Measurements from ENCODE around the gene OR2A12. TPM values are rescaled to one million over a fixed set of nuclear protein-coding genes. Genes with fewer than 3 reads are reported as not detected.

The OR2A12 gene, protein sequence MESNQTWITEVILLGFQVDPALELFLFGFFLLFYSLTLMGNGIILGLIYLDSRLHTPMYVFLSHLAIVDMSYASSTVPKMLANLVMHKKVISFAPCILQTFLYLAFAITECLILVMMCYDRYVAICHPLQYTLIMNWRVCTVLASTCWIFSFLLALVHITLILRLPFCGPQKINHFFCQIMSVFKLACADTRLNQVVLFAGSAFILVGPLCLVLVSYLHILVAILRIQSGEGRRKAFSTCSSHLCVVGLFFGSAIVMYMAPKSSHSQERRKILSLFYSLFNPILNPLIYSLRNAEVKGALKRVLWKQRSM
- polyA plus RNA-seq (not detected in 2 replicates), polyA minus RNA-seq (not detected in 2 replicates)

DNA sequence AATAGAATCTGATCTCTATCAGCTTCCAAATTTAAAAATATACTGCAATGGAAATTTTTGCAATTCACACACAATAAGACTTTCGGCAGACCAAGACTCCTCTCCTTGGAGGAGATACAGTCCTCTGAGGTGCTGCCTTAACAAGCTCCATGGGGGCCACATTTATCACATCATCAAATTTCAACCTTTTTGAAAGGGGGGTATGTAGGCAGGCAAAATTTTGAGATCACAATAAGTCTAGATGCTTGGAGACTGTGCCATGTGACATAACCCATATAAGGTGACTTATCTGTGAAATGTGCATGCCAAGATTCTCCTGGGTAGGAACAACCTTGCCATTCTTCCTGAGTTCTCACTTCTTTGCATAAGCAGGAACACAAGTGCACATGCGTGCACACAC is at the start of gene OR2A12:
TSS of gene OR2A12 (plus strand) at position 301 of the 400 bp plus-strand sequence. CDS start 8,830 bp downstream, outside the sequence.
- Histone ChIP-seq H3F3A (ENCODE audit: insufficient read depth, low read length, poor library complexity, severe bottlenecking) (no peaks in the 10 kb centered on the region), H3K36me3 (ENCODE audit: insufficient read depth, low read length) (no peaks in the 10 kb centered on the region), H3K4me3 (ENCODE audit: low read length) (no peak within 1 kb of the TSS), H3K27me3 (ENCODE audit: insufficient read depth, low read depth, low read length) (no peaks in the 10 kb centered on the region), H3K9me2 (ENCODE audit: insufficient read depth, low read length) (no peaks in the 10 kb centered on the region), H4K20me1 (ENCODE audit: insufficient read depth) (no peaks in the 10 kb centered on the region), H3K9ac (ENCODE audit: low read length) (no peak within 1 kb of the TSS), H3K9me3 (ENCODE audit: low read length) (no peaks in the 10 kb centered on the region), H3K79me2 (replicated peaks; ENCODE audit: insufficient read depth, low read length) (no peaks in the 10 kb centered on the region), H3K27ac (ENCODE audit: low read length) (no peak within 1 kb of the TSS), H3K4me2 (ENCODE audit: low read length) (no peak within 1 kb of the TSS), H2AFZ (ENCODE audit: low read depth, low read length) (no peak within 1 kb of the TSS)
- TF ChIP-seq TAF1 (IDR thresholded peaks at IDR 0.05; ENCODE audit: low read depth) (no peak), MXI1 (conservative IDR thresholded peaks at IDR 0.05; ENCODE audit: poor library complexity, severe bottlenecking) (no peak), CTCF (IDR thresholded peaks at IDR 0.05; ENCODE audit: poor library complexity, severe bottlenecking) (no peak), SMC3 (conservative IDR thresholded peaks at IDR 0.05; ENCODE audit: poor library complexity) (no peak), EZH2 (IDR thresholded peaks at IDR 0.05; ENCODE audit: borderline replicate concordance, insufficient read depth, low read length, poor library complexity, severe bottlenecking) (no peak), REST (IDR thresholded peaks at IDR 0.05; ENCODE audit: borderline replicate concordance) (no peak), POLR2AphosphoS5 (IDR thresholded peaks at IDR 0.05) (no peak), RAD21 (conservative IDR thresholded peaks at IDR 0.05) (no peak), EP300 (conservative IDR thresholded peaks at IDR 0.05; ENCODE audit: poor library complexity, severe bottlenecking) (no peak)

- H2AFZ ChIP-seq (ENCODE audit: low read depth, low read length) = no peak overlapping the region
- no peaks in the 10 kb centered on the region for H3K36me3 ChIP-seq (ENCODE audit: insufficient read depth, low read length)
Measured at GRCh38 chr7:144036302-144036885, 49.7 kb upstream of the OR2A12 start.

More at GRCh38 chr7:144036302-144036885, 49.7 kb upstream of the OR2A12 start:
- H3K9me2 ChIP-seq (ENCODE audit: insufficient read depth, low read length) = no peaks in the 10 kb centered on the region
- H3K4me3 ChIP-seq (ENCODE audit: low read length) = no peak overlapping the region
- TF ChIP-seq CTCF (IDR thresholded peaks at IDR 0.05; ENCODE audit: poor library complexity, severe bottlenecking) (no peak), EZH2 (IDR thresholded peaks at IDR 0.05; ENCODE audit: borderline replicate concordance, insufficient read depth, low read length, poor library complexity, severe bottlenecking) (no peak), REST (IDR thresholded peaks at IDR 0.05; ENCODE audit: borderline replicate concordance) (no peak), TAF1 (IDR thresholded peaks at IDR 0.05; ENCODE audit: low read depth) (no peak), POLR2AphosphoS5 (IDR thresholded peaks at IDR 0.05) (no peak), MXI1 (conservative IDR thresholded peaks at IDR 0.05; ENCODE audit: poor library complexity, severe bottlenecking) (no peak), SMC3 (conservative IDR thresholded peaks at IDR 0.05; ENCODE audit: poor library complexity) (no peak), EP300 (conservative IDR thresholded peaks at IDR 0.05; ENCODE audit: poor library complexity, severe bottlenecking) (no peak), RAD21 (conservative IDR thresholded peaks at IDR 0.05) (no peak)
- H3K9ac ChIP-seq (ENCODE audit: low read length) = no peak overlapping the region
- no peaks in the 10 kb centered on the region for H3K27me3 ChIP-seq (ENCODE audit: insufficient read depth, low read depth, low read length)
- no peaks in the 10 kb centered on the region for H3F3A ChIP-seq (ENCODE audit: insufficient read depth, low read length, poor library complexity, severe bottlenecking)
- H3K79me2 ChIP-seq (replicated peaks; ENCODE audit: insufficient read depth, low read length) = no peaks in the 10 kb centered on the region
- no peaks in the 10 kb centered on the region for H4K20me1 ChIP-seq (ENCODE audit: insufficient read depth)
- H3K4me2 ChIP-seq (ENCODE audit: low read length) = no peak overlapping the region
- H3K27ac ChIP-seq (ENCODE audit: low read length) = no peak overlapping the region
- H3K9me3 ChIP-seq (ENCODE audit: low read length) = no peaks in the 10 kb centered on the region
